ENCODE measurements around the gene MCM9.

DNA sequence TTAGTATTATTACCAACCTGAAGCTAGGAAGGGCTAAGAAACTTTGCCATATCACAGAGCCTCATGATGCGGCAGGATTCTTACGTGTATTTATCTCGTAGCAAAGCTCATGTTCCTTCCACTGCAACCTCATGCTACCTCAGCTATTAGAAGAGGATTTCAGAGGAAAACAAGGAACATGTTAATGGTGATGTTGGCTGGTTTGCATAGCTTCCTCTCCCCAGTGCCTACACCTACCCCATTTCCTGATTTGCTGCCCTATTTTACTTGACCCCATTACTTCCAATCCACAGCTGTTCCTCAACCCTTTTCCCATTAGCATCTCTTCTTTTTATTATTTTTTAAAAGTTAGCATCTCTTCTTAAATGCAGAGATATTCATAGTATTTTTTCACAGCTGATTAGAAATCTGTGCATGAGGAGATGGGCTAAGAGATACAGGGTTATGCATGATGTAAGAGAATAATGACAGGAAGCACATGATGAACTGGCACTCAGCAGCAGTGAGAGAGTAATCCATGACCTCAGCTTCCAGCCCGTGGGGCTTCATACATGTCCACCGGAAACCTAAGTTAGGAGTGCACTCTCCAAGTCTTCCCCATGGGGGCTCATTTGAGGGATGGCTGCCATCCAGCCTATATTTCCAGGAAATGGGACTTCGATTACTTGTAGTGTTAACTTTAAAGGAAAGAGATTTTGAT is 147.1 kb downstream of the MCM9 start:
- TF ChIP-seq, protein P1, sequence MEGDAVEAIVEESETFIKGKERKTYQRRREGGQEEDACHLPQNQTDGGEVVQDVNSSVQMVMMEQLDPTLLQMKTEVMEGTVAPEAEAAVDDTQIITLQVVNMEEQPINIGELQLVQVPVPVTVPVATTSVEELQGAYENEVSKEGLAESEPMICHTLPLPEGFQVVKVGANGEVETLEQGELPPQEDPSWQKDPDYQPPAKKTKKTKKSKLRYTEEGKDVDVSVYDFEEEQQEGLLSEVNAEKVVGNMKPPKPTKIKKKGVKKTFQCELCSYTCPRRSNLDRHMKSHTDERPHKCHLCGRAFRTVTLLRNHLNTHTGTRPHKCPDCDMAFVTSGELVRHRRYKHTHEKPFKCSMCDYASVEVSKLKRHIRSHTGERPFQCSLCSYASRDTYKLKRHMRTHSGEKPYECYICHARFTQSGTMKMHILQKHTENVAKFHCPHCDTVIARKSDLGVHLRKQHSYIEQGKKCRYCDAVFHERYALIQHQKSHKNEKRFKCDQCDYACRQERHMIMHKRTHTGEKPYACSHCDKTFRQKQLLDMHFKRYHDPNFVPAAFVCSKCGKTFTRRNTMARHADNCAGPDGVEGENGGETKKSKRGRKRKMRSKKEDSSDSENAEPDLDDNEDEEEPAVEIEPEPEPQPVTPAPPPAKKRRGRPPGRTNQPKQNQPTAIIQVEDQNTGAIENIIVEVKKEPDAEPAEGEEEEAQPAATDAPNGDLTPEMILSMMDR (IDR thresholded peaks at IDR 0.05) = no peak
- TF ChIP-seq POLR2A (IDR thresholded peaks at IDR 0.05) = no peak
- no peak for TF ChIP-seq POLR2AphosphoS5 (IDR thresholded peaks at IDR 0.05)
